ENCODE results near the gene SLC37A3.
"Not testable (repeated sequence)": the region's sequence is repeated elsewhere in the genome, so short reads cannot be mapped to it uniquely, and the experiment has no call there.

SLC37A3 gene

GRCh38 chr7:140397784-140398750 lies at the start of gene SLC37A3:
SLC37A3 (minus strand) TSS chr7:140398530; CDS start chr7:140382526, 16,004 bp downstream.
- peak; percentile 74 for DNase-seq (ENCODE audit: low read depth)

- no peak for DNase-seq (ENCODE audit: low read depth)
Measured at GRCh38 chr7:140447841-140448240, 49.5 kb upstream of the SLC37A3 start.

GRCh38 chr7:140446467-140446866 lies 48.1 kb upstream of the SLC37A3 start:
- no peak for DNase-seq (ENCODE audit: low read depth)

GRCh38 chr7:140441519-140441918 lies 43.2 kb upstream of the SLC37A3 start:
- DNase-seq (ENCODE audit: low read depth): no peak

GRCh38 chr7:140440593-140440992 lies 42.3 kb upstream of the SLC37A3 start:
- DNase-seq (ENCODE audit: low read depth): no peak

- DNase-seq (ENCODE audit: low read depth): no peak
Measured at GRCh38 chr7:140439359-140439758, 41.0 kb upstream of the SLC37A3 start.

GRCh38 chr7:140435252-140435895 lies 37.0 kb upstream of the SLC37A3 start:
- DNase-seq (ENCODE audit: low read depth): no peak

GRCh38 chr7:140433396-140433795 lies 35.1 kb upstream of the SLC37A3 start:
- no peak for DNase-seq (ENCODE audit: low read depth)

GRCh38 chr7:140426130-140426529 lies 27.8 kb upstream of the SLC37A3 start:
- no peak for DNase-seq (ENCODE audit: low read depth)

- no peak for DNase-seq (ENCODE audit: low read depth)
Measured at GRCh38 chr7:140425718-140426117, 27.4 kb upstream of the SLC37A3 start.

- no peak for DNase-seq (ENCODE audit: low read depth)
Measured at GRCh38 chr7:140423501-140423900, 25.2 kb upstream of the SLC37A3 start.

GRCh38 chr7:140421521-140421920 lies 23.2 kb upstream of the SLC37A3 start:
- no peak for DNase-seq (ENCODE audit: low read depth)

GRCh38 chr7:140418653-140419052 lies 20.3 kb upstream of the SLC37A3 start:
- DNase-seq (ENCODE audit: low read depth): no peak

GRCh38 chr7:140418156-140418472 lies 19.8 kb upstream of the SLC37A3 start:
- DNase-seq (ENCODE audit: low read depth): not testable (repeated sequence)

GRCh38 chr7:140417456-140418155 lies 19.3 kb upstream of the SLC37A3 start:
- no peak for DNase-seq (ENCODE audit: low read depth)

- no peak for DNase-seq (ENCODE audit: low read depth)
Measured at GRCh38 chr7:140416560-140416959, 18.2 kb upstream of the SLC37A3 start.

GRCh38 chr7:140415816-140416215 lies 17.5 kb upstream of the SLC37A3 start:
- not testable (repeated sequence) for DNase-seq (ENCODE audit: low read depth)

- DNase-seq (ENCODE audit: low read depth): no peak
Measured at GRCh38 chr7:140415361-140415760, 17.0 kb upstream of the SLC37A3 start.

GRCh38 chr7:140404565-140405065 lies 6.3 kb upstream of the SLC37A3 start:
- DNase-seq (ENCODE audit: low read depth): no peak

- DNase-seq (ENCODE audit: low read depth): peak; percentile 26
Measured at GRCh38 chr7:140403878-140404564, 5.7 kb upstream of the SLC37A3 start, which contains the start of gene RAB19. RAB19 (plus strand) TSS chr7:140404058; CDS start chr7:140407647, 3,589 bp downstream.

GRCh38 chr7:140402178-140402835 lies 4.0 kb upstream of the SLC37A3 start:
- no peak for DNase-seq (ENCODE audit: low read depth)

Measured in stimulated activated CD8-positive, alpha-beta memory T cell treated with anti-CD3 and anti-CD28 coated beads, Interleukin-12 subunit alpha, Interleukin-12 subunit beta, amount 100 ng/mL, for 1 hour (primary cell).